Effector memory CD4-positive, alpha-beta T cell (primary cell): ENCODE results near the gene SLC9A8.

Source experiments
- DNase-seq, 3 donors: peaks; one replicate each; pipeline ENCODE4 v3.0.0-alpha.2; 2020
- H3K27ac ChIP-seq: 2 replicates; pipeline ENCODE4 v1.7.0; 2013; ENCODE audit warnings: mild to moderate bottlenecking, low read length, moderate library complexity; ENCODE audit not compliant: insufficient read depth, poor library complexity, severe bottlenecking
- H3K27me3 ChIP-seq: replicated peaks from 2 replicates; pipeline ENCODE4 v1.7.0; 2013; ENCODE audit warnings: mild to moderate bottlenecking, low read length; ENCODE audit not compliant: insufficient read depth, control insufficient read depth, poor library complexity, severe bottlenecking
- H3K36me3 ChIP-seq: 2 replicates; pipeline ENCODE4 v1.7.0; 2013; ENCODE audit warnings: mild to moderate bottlenecking, low read length, moderate library complexity; ENCODE audit not compliant: control insufficient read depth, insufficient read depth
- H3K4me1 ChIP-seq: 2 replicates; pipeline ENCODE4 v1.7.0; 2013; ENCODE audit warnings: low read length, mild to moderate bottlenecking; ENCODE audit not compliant: control insufficient read depth, insufficient read depth, poor library complexity, severe bottlenecking
- H3K4me3 ChIP-seq: 2 replicates; pipeline ENCODE4 v1.7.0; 2013; ENCODE audit warnings: low read length, low read depth, mild to moderate bottlenecking; ENCODE audit not compliant: insufficient read depth, poor library complexity, severe bottlenecking
- H3K9me3 ChIP-seq: 2 replicates; pipeline ENCODE4 v1.7.0; 2013; ENCODE audit warnings: mild to moderate bottlenecking, low read length, moderate library complexity; ENCODE audit not compliant: control insufficient read depth

Gene SLC9A8

DNA sequence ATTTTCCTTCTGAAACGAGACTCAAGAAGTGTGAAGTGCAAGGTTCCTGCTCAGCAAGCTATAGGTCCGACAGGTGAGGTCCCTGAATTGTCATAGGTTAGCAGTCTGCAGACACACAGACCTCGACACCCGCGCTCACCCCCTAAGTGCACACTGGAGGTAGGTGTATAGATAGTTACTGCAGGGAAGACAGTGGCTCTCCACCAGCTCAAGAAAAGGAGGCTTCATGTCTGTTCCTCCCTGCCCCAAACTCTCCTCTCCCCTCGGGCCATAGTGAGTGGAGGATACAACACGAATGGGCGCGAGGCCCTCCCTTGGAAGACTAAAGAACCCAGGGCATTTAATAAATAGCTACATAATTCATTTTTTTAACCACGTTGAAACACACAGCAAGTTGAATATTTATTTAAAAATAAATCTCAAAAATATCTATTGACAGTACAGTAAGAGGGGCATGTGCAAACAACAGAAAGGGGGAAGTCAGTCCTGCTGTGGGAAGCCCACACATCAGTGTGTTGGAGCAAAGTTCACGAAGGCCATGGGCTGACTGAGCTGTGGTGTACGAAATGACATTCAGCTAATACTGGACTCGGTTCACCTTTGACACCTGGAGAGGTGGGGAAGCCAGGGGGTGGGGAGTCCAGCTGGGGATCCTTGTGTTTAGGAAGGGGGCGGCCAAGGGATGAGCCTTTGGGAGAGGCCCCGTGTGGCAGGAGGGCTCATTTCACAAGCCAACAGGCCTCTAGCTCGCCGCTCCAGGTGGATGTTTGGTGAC is 92.0 kb downstream of the SLC9A8 start:
- no peaks in the 10 kb centered on the region for H3K27me3 ChIP-seq
- peaks cover 44% of the 10 kb centered on the region for H3K36me3 ChIP-seq
- H3K4me3 ChIP-seq, result no peak overlapping the region
- no peak for DNase-seq
- no peaks in the 10 kb centered on the region for H3K4me1 ChIP-seq
- no peaks in the 10 kb centered on the region for H3K9me3 ChIP-seq
- H3K27ac ChIP-seq, result no peak overlapping the region

GRCh38 chr20:49905415-49906091 is 92.9 kb downstream of the SLC9A8 start:
- Histone ChIP-seq H3K4me1 (no peaks in the 10 kb centered on the region), H3K36me3 (peaks cover 53% of the 10 kb centered on the region), H3K9me3 (no peaks in the 10 kb centered on the region), H3K4me3 (no peak overlapping the region), H3K27ac (no peak overlapping the region), H3K27me3 (no peaks in the 10 kb centered on the region)
- no peak for DNase-seq

DNA sequence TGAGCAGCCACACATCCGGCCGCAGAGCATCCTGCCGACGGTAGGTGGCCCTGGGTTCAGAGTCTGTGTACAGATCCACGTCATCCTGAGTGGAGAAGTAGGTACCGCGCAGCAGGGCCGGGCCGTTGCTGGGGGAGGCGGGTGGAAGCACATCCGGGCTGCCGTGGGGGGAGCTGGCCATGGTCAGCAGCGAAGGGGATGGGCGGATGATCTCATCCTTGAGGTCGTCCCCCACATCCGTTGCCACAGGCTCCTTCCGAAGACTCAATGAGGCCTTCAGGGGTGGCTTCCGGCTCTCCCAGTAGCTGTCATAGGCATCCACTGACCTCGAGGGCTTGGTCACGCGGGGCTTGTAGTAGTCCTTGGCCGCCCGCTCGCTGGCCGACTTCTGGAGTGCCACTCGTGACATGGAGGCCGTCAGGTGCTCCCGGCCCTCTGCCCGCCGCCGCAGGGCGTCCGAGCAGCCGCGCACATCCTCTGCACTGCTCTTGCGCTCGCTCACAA is 93.5 kb downstream of the SLC9A8 start:
- DNase-seq, result no peak
- H3K4me1 ChIP-seq, result no peaks in the 10 kb centered on the region
- H3K4me3 ChIP-seq, result no peak overlapping the region

DNA sequence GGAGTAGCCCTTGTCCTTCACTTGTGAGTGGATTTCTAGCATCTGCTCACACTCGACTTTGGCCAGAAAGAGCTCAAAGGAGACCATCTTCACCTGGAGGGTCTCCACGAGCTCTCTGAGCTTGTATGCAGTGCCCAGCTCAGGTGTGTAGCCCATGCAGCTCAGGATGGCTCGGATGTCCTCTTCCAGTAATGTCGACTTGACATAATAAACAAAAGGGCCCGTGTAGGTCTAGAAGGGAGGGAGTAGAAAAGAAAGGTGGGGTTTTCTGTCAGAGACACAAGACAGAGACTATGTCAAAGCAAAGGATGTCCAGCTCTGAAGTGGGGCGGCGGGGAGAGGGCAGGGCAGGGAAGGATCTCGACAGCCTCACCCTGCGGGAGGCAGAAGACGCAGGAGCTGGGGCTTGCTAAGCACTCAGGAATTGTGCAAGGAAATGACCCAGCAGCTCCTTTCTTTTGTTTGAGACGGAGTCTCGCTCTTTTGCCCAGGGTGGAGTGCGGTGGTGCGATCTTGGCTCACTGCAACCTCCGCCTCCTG is 94.1 kb downstream of the SLC9A8 start:
- no peak overlapping the region for H3K4me3 ChIP-seq
- H3K9me3 ChIP-seq, result no peaks in the 10 kb centered on the region
- H3K36me3 ChIP-seq, result peaks cover 50% of the 10 kb centered on the region
- DNase-seq, result no peak
- no peaks in the 10 kb centered on the region for H3K27me3 ChIP-seq
- H3K4me1 ChIP-seq, result no peaks in the 10 kb centered on the region
- no peak overlapping the region for H3K27ac ChIP-seq

More for the DNA sequence above, 93.5 kb downstream of the SLC9A8 start:
- peaks cover 53% of the 10 kb centered on the region for H3K36me3 ChIP-seq
- no peak overlapping the region for H3K27ac ChIP-seq
- H3K27me3 ChIP-seq, result no peaks in the 10 kb centered on the region
- no peaks in the 10 kb centered on the region for H3K9me3 ChIP-seq

DNA sequence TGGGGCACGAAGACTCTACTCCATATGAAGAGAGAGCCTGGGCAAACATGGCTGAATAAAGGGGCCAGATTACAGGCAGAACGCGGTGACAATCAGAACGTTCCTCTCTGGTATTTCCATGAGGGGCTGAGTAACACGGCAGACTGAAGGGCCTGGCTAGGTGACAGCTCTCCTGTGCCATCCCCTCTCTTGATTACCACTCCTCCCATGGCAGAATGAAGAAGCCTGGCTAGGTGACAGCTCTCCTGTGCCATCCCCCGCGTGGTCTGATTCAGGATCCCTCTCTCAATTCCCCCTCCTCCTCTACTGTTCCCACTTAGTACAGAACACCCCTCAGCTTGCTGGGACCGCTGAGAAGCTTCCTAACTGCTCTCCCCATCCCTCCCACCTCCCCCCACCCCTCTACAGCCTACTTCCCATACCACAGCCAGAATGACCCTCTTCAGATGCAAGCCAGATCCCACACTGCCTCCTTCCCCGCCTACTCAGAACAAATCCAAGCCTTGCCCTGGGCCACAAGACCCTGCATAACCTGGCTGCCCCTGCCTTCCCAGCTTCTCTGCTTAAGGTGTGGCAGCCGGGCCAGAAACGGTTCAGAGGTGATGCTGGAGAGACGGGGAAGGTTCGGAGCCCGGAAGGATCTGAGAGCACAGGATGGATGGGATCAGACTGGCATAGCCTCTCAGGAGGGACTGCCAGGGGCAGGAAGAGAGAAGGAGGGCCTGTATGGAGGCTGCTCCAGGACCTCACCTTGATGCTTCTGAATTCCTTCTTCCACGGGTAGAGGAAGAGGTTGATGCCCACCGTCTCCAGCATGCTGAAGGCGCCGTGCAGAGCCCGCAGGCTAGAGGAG is 95.0 kb downstream of the SLC9A8 start:
- no peak overlapping the region for H3K4me3 ChIP-seq
- no peaks in the 10 kb centered on the region for H3K27me3 ChIP-seq
- no peaks in the 10 kb centered on the region for H3K4me1 ChIP-seq
- H3K9me3 ChIP-seq, result no peaks in the 10 kb centered on the region
- DNase-seq, result no peak
- peaks cover 50% of the 10 kb centered on the region for H3K36me3 ChIP-seq
- H3K27ac ChIP-seq, result no peak overlapping the region

- Histone ChIP-seq H3K4me3 (no peak overlapping the region), H3K4me1 (no peaks in the 10 kb centered on the region), H3K36me3 (peaks cover 50% of the 10 kb centered on the region), H3K27me3 (no peaks in the 10 kb centered on the region), H3K9me3 (no peaks in the 10 kb centered on the region), H3K27ac (no peak overlapping the region)
- no peak for DNase-seq
Measured at GRCh38 chr20:49908258-49908565, 95.6 kb downstream of the SLC9A8 start.

DNA sequence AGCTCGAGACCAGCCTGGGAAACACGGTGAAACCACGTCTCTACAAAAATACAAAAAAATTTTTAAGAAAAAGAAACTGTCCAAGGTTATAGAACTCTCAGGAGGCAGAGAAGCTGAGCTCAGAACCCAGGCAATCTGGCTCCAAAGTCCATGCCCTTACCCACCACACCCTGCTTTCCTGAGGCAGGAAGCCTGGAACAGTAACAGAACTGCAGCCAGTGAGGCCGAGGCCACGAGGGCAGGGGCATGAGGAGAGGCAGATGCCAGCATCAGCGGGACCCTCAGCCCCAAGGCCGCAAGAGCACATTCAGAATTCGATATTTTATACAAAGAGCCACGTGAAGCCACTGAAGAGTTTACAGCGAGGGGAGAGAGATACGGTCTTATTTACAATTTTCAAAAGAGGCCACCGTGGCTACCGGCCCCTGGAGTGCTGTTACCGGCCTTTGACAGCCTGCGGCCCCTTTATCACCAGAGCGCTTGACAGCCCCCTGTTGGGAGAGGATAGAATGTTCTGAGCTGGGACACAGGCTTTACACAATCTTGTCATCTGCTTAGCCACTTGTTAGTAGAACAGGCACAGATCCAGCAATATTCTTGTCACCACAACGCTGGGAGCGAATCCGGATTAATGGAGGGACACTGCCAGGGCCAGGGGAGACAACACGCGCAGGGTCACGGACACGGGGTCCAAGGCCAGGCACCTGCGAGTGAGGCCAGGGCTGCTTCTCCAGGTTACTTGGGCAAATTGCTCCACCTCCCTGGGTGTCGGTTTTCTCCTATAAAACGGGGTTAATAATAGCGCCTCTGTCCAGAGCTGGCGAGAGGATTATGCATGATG is 97.1 kb downstream of the SLC9A8 start:
- peaks cover 44% of the 10 kb centered on the region for H3K36me3 ChIP-seq
- H3K27ac ChIP-seq, result no peak overlapping the region
- no peak for DNase-seq
- no peak overlapping the region for H3K4me3 ChIP-seq
- no peaks in the 10 kb centered on the region for H3K9me3 ChIP-seq
- no peaks in the 10 kb centered on the region for H3K27me3 ChIP-seq
- peaks cover 8% of the 10 kb centered on the region for H3K4me1 ChIP-seq

- H3K4me1 ChIP-seq, result peaks cover 8% of the 10 kb centered on the region
- H3K27me3 ChIP-seq, result no peaks in the 10 kb centered on the region
- H3K9me3 ChIP-seq, result no peaks in the 10 kb centered on the region
- H3K4me3 ChIP-seq, result no peak overlapping the region
- DNase-seq, result no peak
- no peak overlapping the region for H3K27ac ChIP-seq
- peaks cover 39% of the 10 kb centered on the region for H3K36me3 ChIP-seq
Measured at GRCh38 chr20:49910340-49910706, 97.7 kb downstream of the SLC9A8 start.

DNA sequence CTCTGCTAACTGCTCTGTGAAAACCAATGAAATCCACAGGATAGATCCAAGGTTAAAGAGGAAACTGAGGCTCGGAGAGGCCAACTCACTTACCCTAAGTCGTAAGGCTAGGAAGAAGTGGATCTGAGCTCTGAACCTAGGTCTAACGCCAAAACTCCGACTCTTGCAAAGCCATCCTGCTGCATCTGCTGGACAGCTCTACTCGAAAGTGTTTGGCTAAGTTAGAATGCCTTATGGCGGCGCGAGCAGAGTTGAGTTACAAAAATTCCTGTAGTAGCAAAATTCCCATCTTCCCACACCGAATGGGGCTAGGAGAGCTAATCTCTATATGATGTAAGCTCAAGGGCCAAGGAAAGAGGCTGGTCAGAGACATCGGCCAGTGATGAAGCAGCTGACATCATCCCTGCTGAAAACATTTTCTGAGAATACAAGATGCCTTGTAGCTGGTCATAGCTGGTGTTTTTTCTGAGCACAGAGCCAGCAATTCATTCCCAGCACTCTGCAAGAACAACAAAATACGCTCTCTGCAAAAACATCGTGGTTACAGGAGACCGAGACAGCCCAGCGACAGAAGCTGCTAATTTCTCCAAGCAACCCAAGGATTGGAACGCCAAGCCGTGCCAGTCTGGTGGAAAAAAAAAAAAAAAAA is 100.9 kb downstream of the SLC9A8 start:
- Histone ChIP-seq H3K4me3 (no peak overlapping the region), H3K36me3 (peaks cover 11% of the 10 kb centered on the region), H3K9me3 (no peaks in the 10 kb centered on the region), H3K27ac (peak overlapping the region; percentile 100), H3K27me3 (no peaks in the 10 kb centered on the region), H3K4me1 (peaks cover 8% of the 10 kb centered on the region)
- DNase-seq, result no peak
